ENCODE data around the gene XDH. TPM values are rescaled to one million over a fixed set of nuclear protein-coding genes. Genes with fewer than 3 reads are reported as not detected.

Gene XDH
- total RNA-seq, 2 experiments from 2014 or later = 0.15 to 0.17 TPM

- ChIA-PET CTCF (no interaction called here), POLR2A (no interaction called here)
- Mint-ChIP-seq H3K36me3 (ENCODE audit: low read depth) (no peaks in the 10 kb centered on the region), H3K27me3 (peaks cover 26% of the 10 kb centered on the region), H3K9me3 (no peaks in the 10 kb centered on the region), H3K4me1 (peaks cover 2% of the 10 kb centered on the region), H3K27ac (no peak overlapping the region), H3K4me3 (no peak overlapping the region)
- DNase-seq = no peak
These were observed 24.2 kb downstream of the XDH start for GRCh38 chr2:31390324-31390723.

- POLR2A ChIA-PET = no interaction called here
- H3K4me1 Mint-ChIP-seq = peaks cover 12% of the 10 kb centered on the region
- H3K27ac Mint-ChIP-seq = no peak overlapping the region
- no peak for DNase-seq
- no peaks in the 10 kb centered on the region for H3K36me3 Mint-ChIP-seq (ENCODE audit: low read depth)
- no peaks in the 10 kb centered on the region for H3K9me3 Mint-ChIP-seq
- no peak overlapping the region for H3K4me3 Mint-ChIP-seq
- H3K27me3 Mint-ChIP-seq = peaks cover 17% of the 10 kb centered on the region
- CTCF ChIA-PET = no interaction called here
These were observed 25.8 kb downstream of the XDH start for GRCh38 chr2:31388736-31389135.

GRCh38 chr2:31387850-31388249 lies 26.7 kb downstream of the XDH start:
- Mint-ChIP-seq H3K27me3 (peaks cover 10% of the 10 kb centered on the region), H3K9me3 (no peaks in the 10 kb centered on the region)

GRCh38 chr2:31386648-31387047 lies 27.9 kb downstream of the XDH start:
- POLR2A ChIA-PET = no interaction called here
- Mint-ChIP-seq H3K4me1 (peaks cover 33% of the 10 kb centered on the region), H3K27ac (no peak overlapping the region), H3K36me3 (ENCODE audit: low read depth) (no peaks in the 10 kb centered on the region), H3K27me3 (peaks cover 9% of the 10 kb centered on the region), H3K9me3 (no peaks in the 10 kb centered on the region), H3K4me3 (no peak overlapping the region)
- CTCF ChIA-PET = interaction anchor here (0.5 kb wide), 1 partner anchor 116 kb away, joined by 3 read pairs; no protein-coding TSS in a partner anchor
- no peak for DNase-seq

More at GRCh38 chr2:31387850-31388249, 26.7 kb downstream of the XDH start:
- POLR2A ChIA-PET = no interaction called here
- H3K4me1 Mint-ChIP-seq = peaks cover 21% of the 10 kb centered on the region
- CTCF ChIA-PET = interaction anchor here (1.3 kb wide), 1 partner anchor 57 kb away, joined by 3 read pairs; no protein-coding TSS in a partner anchor
- H3K4me3 Mint-ChIP-seq = no peak overlapping the region
- H3K27ac Mint-ChIP-seq = no peak overlapping the region
- no peak for DNase-seq
- H3K36me3 Mint-ChIP-seq (ENCODE audit: low read depth) = no peaks in the 10 kb centered on the region

GRCh38 chr2:31386172-31386571 lies 28.4 kb downstream of the XDH start:
- no peak for DNase-seq
- H3K27ac Mint-ChIP-seq = no peak overlapping the region
- CTCF ChIA-PET = no interaction called here

GRCh38 chr2:31384771-31385276 lies 29.7 kb downstream of the XDH start:
- ChIA-PET CTCF (no interaction called here), POLR2A (interaction anchor here (0.5 kb wide), 1 partner anchor 10 kb away, joined by 4 read pairs; no protein-coding TSS in a partner anchor)
- Mint-ChIP-seq H3K9me3 (no peaks in the 10 kb centered on the region), H3K27me3 (peaks cover 1% of the 10 kb centered on the region), H3K27ac (no peak overlapping the region), H3K4me1 (peaks cover 37% of the 10 kb centered on the region), H3K4me3 (no peak overlapping the region), H3K36me3 (ENCODE audit: low read depth) (no peaks in the 10 kb centered on the region)
- no peak for DNase-seq

More at GRCh38 chr2:31386172-31386571, 28.4 kb downstream of the XDH start:
- Mint-ChIP-seq H3K4me3 (no peak overlapping the region), H3K4me1 (peaks cover 37% of the 10 kb centered on the region), H3K9me3 (no peaks in the 10 kb centered on the region), H3K27me3 (peaks cover 7% of the 10 kb centered on the region), H3K36me3 (ENCODE audit: low read depth) (no peaks in the 10 kb centered on the region)
- POLR2A ChIA-PET = no interaction called here

- ChIA-PET POLR2A (interaction anchor here (0.5 kb wide), 1 partner anchor 11 kb away, joined by 4 read pairs; no protein-coding TSS in a partner anchor), CTCF (interaction anchor here (0.6 kb wide), 1 partner anchor 43 kb away, joined by 3 read pairs; no protein-coding TSS in a partner anchor)
- Mint-ChIP-seq H3K27me3 (no peaks in the 10 kb centered on the region), H3K27ac (no peak overlapping the region), H3K4me3 (no peak overlapping the region), H3K36me3 (ENCODE audit: low read depth) (no peaks in the 10 kb centered on the region), H3K9me3 (no peaks in the 10 kb centered on the region), H3K4me1 (peaks cover 37% of the 10 kb centered on the region)
- no peak for DNase-seq
These were observed 30.2 kb downstream of the XDH start for GRCh38 chr2:31384351-31384750.

GRCh38 chr2:31383471-31384153 lies 30.9 kb downstream of the XDH start:
- DNase-seq = no peak
- H3K27me3 Mint-ChIP-seq = no peaks in the 10 kb centered on the region
- H3K4me3 Mint-ChIP-seq = no peak overlapping the region
- H3K9me3 Mint-ChIP-seq = no peaks in the 10 kb centered on the region
- peaks cover 37% of the 10 kb centered on the region for H3K4me1 Mint-ChIP-seq
- ChIA-PET CTCF (interaction anchor here (0.6 kb wide), 2 partner anchors 43 to 954 kb away, joined by 3 read pairs; no protein-coding TSS in a partner anchor), POLR2A (no interaction called here)
- peak overlapping the region; percentile 41 for H3K27ac Mint-ChIP-seq
- no peaks in the 10 kb centered on the region for H3K36me3 Mint-ChIP-seq (ENCODE audit: low read depth)

- Mint-ChIP-seq H3K4me3 (no peak overlapping the region), H3K4me1 (peaks cover 39% of the 10 kb centered on the region), H3K27ac (peak overlapping the region; percentile 50), H3K9me3 (no peaks in the 10 kb centered on the region), H3K36me3 (ENCODE audit: low read depth) (no peaks in the 10 kb centered on the region), H3K27me3 (no peaks in the 10 kb centered on the region)
- POLR2A ChIA-PET = interaction anchor here (0.6 kb wide), 1 partner anchor 50 kb away, joined by 4 read pairs; no protein-coding TSS in a partner anchor
- DNase-seq = no peak
- CTCF ChIA-PET = interaction anchor here (0.9 kb wide), 1 partner anchor 14 kb away, joined by 3 read pairs; no protein-coding TSS in a partner anchor
These were observed 32.0 kb downstream of the XDH start for GRCh38 chr2:31382452-31383120.

GRCh38 chr2:31381601-31382000 lies 32.9 kb downstream of the XDH start:
- DNase-seq = no peak
- Mint-ChIP-seq H3K4me1 (peaks cover 39% of the 10 kb centered on the region), H3K4me3 (no peak overlapping the region), H3K9me3 (no peaks in the 10 kb centered on the region), H3K27me3 (no peaks in the 10 kb centered on the region), H3K36me3 (ENCODE audit: low read depth) (no peaks in the 10 kb centered on the region), H3K27ac (peak overlapping the region; percentile 7)
- ChIA-PET POLR2A (no interaction called here), CTCF (no interaction called here)

- no peaks in the 10 kb centered on the region for H3K9me3 Mint-ChIP-seq
- DNase-seq = no peak
- no peaks in the 10 kb centered on the region for H3K36me3 Mint-ChIP-seq (ENCODE audit: low read depth)
- ChIA-PET CTCF (no interaction called here), POLR2A (no interaction called here)
- H3K4me1 Mint-ChIP-seq = peaks cover 39% of the 10 kb centered on the region
- H3K27me3 Mint-ChIP-seq = no peaks in the 10 kb centered on the region
- H3K4me3 Mint-ChIP-seq = no peak overlapping the region
- H3K27ac Mint-ChIP-seq = no peak overlapping the region
These were observed 34.3 kb downstream of the XDH start for GRCh38 chr2:31380243-31380642.

- H3K4me3 Mint-ChIP-seq = no peak overlapping the region
- H3K36me3 Mint-ChIP-seq (ENCODE audit: low read depth) = no peaks in the 10 kb centered on the region
- DNase-seq = no peak
- ChIA-PET POLR2A (no interaction called here), CTCF (no interaction called here)
- H3K9me3 Mint-ChIP-seq = no peaks in the 10 kb centered on the region
- peaks cover 37% of the 10 kb centered on the region for H3K4me1 Mint-ChIP-seq
- peaks cover under 1% of the 10 kb centered on the region for H3K27me3 Mint-ChIP-seq
- no peak overlapping the region for H3K27ac Mint-ChIP-seq
These were observed 34.8 kb downstream of the XDH start for GRCh38 chr2:31379747-31380146.

- Mint-ChIP-seq H3K27me3 (peaks cover 3% of the 10 kb centered on the region), H3K4me1 (peaks cover 29% of the 10 kb centered on the region), H3K27ac (no peak overlapping the region), H3K9me3 (no peaks in the 10 kb centered on the region), H3K4me3 (no peak overlapping the region), H3K36me3 (ENCODE audit: low read depth) (no peaks in the 10 kb centered on the region)
- CTCF ChIA-PET = interaction anchor here (0.6 to 0.8 kb wide), 2 partner anchors 14 to 1660 kb away, joined by 3 to 4 read pairs; no protein-coding TSS in a partner anchor
- POLR2A ChIA-PET = no interaction called here
- DNase-seq = no peak
These were observed 35.6 kb downstream of the XDH start for GRCh38 chr2:31378791-31379501.

Measured in activated CD4-positive, alpha-beta T cell treated with anti-CD3 and anti-CD28 coated beads, Interleukin-2, amount 10 ng/mL, durations not matched to agents 7 days and 5 days (primary cell).